Measurements from ENCODE around the gene CELA2B.
"Not testable (repeated sequence)": the region's sequence is repeated elsewhere in the genome, so short reads cannot be mapped to it uniquely, and the experiment has no call there.

The CELA2B gene

GRCh38 chr1:15475752-15476314, at the start of gene CELA2B:
TSS of gene CELA2B (plus strand) at chr1:15476104. CDS start at chr1:15476126, 22 bp downstream.
- no peak for DNase-seq (ENCODE audit: low read depth in 2 of 2)

GRCh38 chr1:15426492-15427279, 49.2 kb upstream of the CELA2B start:
- no peak for DNase-seq (ENCODE audit: low read depth in 2 of 2)

- DNase-seq (ENCODE audit: low read depth in 2 of 2): no peak
Measured at GRCh38 chr1:15427280-15427666, 48.6 kb upstream of the CELA2B start.

- not testable (repeated sequence) for DNase-seq (ENCODE audit: low read depth in 2 of 2)
Measured at GRCh38 chr1:15428252-15428651, 47.7 kb upstream of the CELA2B start.

- DNase-seq (ENCODE audit: low read depth in 2 of 2): no peak
Measured at GRCh38 chr1:15428815-15429435, 47.0 kb upstream of the CELA2B start.

- DNase-seq (ENCODE audit: low read depth in 2 of 2): no peak
Measured at GRCh38 chr1:15429701-15430149, 46.2 kb upstream of the CELA2B start.

- no peak for DNase-seq (ENCODE audit: low read depth in 2 of 2)
Measured at GRCh38 chr1:15430787-15431570, 44.9 kb upstream of the CELA2B start.

GRCh38 chr1:15431571-15431948, 44.3 kb upstream of the CELA2B start:
- no peak for DNase-seq (ENCODE audit: low read depth in 2 of 2)

GRCh38 chr1:15432324-15432723, 43.6 kb upstream of the CELA2B start:
- DNase-seq (ENCODE audit: low read depth in 2 of 2): no peak

GRCh38 chr1:15433471-15433870, 42.4 kb upstream of the CELA2B start:
- no peak for DNase-seq (ENCODE audit: low read depth in 2 of 2)

GRCh38 chr1:15434739-15435138, 41.2 kb upstream of the CELA2B start:
- not testable (repeated sequence) for DNase-seq (ENCODE audit: low read depth in 2 of 2)

GRCh38 chr1:15435239-15436077, 40.4 kb upstream of the CELA2B start:
- DNase-seq (ENCODE audit: low read depth in 2 of 2): no peak

- DNase-seq (ENCODE audit: low read depth in 2 of 2): no peak
Measured at GRCh38 chr1:15436881-15437442, 38.9 kb upstream of the CELA2B start.

- DNase-seq (ENCODE audit: low read depth in 2 of 2): no peak
Measured at GRCh38 chr1:15439325-15439724, 36.6 kb upstream of the CELA2B start.

GRCh38 chr1:15440357-15440756, 35.5 kb upstream of the CELA2B start:
- no peak for DNase-seq (ENCODE audit: low read depth in 2 of 2)

GRCh38 chr1:15441247-15441646, 34.7 kb upstream of the CELA2B start:
- no peak for DNase-seq (ENCODE audit: low read depth in 2 of 2)

- DNase-seq (ENCODE audit: low read depth in 2 of 2): no peak
Measured at GRCh38 chr1:15442119-15442518, 33.8 kb upstream of the CELA2B start.

- DNase-seq (ENCODE audit: low read depth in 2 of 2): no peak
Measured at GRCh38 chr1:15442759-15443158, 33.1 kb upstream of the CELA2B start.

- no peak for DNase-seq (ENCODE audit: low read depth in 2 of 2)
Measured at GRCh38 chr1:15443281-15443680, 32.6 kb upstream of the CELA2B start.

- DNase-seq (ENCODE audit: low read depth in 2 of 2): no peak
Measured at GRCh38 chr1:15444468-15445389, 31.2 kb upstream of the CELA2B start.

Data from fibroblast of skin of left biceps (primary cell).